Stromal cell of bone marrow (primary cell): Measurements from ENCODE around the gene SASH3.

Source experiments
- DNase-seq: peaks from one replicate; pipeline ENCODE4 v3.0.0-alpha.2; 2012; ENCODE audit warnings: low read depth

Gene SASH3

DNA sequence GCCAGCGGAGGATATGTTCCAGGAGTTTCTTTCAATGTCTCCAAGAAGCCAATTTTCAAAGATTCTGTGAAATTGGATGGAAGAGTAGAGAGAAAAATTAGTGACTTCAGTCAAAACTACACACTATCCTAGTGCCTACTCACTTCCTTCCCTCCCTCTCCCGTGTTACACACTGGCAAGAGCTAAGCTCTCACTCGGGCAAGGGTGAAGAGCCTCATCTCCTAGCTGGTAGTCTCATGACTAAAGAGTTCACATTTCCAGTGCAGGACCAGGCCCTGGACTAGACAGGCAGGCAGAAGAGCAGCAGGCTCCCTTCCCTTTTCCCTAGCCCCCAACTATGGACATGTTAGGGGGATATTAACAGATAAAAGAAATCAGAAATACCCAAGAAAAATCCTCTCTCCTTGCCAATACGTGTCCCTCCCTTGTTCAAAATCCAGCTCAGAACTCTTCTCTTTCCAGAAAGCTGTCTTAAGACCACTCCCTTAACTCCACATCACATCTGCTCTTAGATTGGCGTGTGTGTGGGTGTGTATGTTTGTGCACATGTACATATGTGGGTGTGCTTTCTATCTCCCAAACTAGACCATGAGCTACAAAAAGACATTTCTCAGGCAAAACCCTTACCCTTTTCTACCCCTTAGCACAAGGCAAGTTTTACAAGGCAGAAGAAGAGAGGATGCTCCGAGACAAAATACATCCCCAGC, 34.1 kb downstream of the SASH3 start:
- DNase-seq = no peak

DNA sequence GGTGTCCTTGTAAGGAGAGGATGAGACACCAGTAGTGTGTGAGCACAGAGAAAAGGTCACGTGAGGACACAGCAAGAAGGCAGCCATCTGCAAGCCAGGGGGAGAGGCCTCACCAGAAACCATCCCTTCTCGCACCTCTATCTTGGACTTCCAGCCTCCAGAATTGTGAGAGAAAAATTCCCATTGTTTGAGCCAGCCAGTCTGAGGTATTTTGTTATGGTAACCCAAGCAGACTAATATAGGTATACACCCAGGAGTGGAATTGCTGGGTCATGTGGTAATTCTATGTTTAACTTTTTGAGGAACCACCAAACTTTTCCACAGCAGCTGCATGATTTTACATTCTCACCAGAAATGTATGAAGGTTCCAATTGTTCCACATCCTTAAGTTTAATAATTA, 38.4 kb downstream of the SASH3 start:
- DNase-seq = no peak

GRCh38 chrX:129823115-129823514, 43.4 kb downstream of the SASH3 start:
- no peak for DNase-seq

GRCh38 chrX:129823522-129823921, 43.8 kb downstream of the SASH3 start:
- DNase-seq = no peak

- no peak for DNase-seq
These were observed 44.9 kb downstream of the SASH3 start for GRCh38 chrX:129824620-129825019.

GRCh38 chrX:129825746-129826505, 46.2 kb downstream of the SASH3 start:
- DNase-seq = no peak

- DNase-seq = no peak
These were observed 50.7 kb downstream of the SASH3 start for GRCh38 chrX:129830494-129830893.

GRCh38 chrX:129831091-129831885, 51.5 kb downstream of the SASH3 start:
- DNase-seq = no peak

DNA sequence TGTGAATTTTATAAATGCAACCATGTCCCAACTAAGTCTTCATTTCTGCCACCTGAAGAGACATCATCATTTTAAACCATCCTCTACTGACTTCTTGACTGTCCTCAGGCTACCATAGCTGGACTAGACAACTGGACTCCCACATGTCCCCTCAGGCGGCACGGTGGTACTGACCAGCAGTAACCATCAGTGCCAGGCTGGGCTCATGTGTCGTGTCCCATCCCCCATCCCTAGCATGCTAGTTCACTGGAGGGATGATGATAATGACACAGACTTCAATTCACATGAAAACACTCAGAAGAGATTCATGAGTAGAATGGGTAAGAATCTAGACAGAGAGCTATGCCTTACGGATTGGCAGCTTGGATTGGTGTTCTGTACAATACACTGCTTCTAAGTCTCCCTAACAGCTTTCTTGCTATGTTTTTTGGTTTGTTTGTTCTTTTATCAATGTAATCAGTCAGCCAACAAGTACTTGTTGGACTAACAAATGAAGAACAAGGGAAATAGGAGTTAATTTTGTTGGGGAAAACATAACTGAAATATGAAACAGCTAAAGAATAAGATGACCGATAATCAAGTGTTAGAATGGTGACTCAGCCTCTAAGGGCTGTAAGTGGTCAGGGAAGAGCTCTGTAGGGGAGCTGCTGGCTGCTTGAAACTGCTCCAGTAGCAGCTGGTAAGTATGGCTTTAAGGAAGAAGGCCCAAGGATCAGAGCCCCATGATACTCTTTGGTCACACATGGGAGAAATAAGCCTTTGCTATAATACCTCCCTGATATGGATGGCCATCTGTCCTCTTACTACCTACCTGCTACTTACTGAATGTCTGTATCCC, 53.6 kb downstream of the SASH3 start:
- peak; percentile 50 for DNase-seq

GRCh38 chrX:129836827-129837226, 57.1 kb downstream of the SASH3 start:
- DNase-seq = no peak

DNA sequence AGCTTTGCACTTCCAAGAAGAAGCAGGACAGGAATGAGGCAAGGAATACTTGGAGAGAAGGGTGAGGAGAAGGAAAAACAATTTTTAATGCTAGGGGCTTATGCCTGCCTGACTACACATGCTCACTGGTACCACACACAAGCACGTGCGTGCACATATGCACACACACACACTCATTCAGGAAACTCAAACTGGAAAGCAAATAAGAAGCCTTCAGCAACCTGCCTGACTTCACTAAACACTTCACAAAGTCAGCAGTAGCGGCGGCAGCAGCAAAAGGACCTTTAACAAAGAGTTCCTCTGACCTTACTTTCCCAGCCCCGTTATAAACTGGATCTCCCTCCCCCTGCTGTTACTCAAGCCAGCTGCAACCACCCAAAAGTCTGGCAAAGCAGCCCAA, 60.6 kb downstream of the SASH3 start:
- no peak for DNase-seq

GRCh38 chrX:129842510-129843208, 62.9 kb downstream of the SASH3 start:
- DNase-seq = no peak

GRCh38 chrX:129843209-129843458, 63.4 kb downstream of the SASH3 start:
- no peak for DNase-seq

DNA sequence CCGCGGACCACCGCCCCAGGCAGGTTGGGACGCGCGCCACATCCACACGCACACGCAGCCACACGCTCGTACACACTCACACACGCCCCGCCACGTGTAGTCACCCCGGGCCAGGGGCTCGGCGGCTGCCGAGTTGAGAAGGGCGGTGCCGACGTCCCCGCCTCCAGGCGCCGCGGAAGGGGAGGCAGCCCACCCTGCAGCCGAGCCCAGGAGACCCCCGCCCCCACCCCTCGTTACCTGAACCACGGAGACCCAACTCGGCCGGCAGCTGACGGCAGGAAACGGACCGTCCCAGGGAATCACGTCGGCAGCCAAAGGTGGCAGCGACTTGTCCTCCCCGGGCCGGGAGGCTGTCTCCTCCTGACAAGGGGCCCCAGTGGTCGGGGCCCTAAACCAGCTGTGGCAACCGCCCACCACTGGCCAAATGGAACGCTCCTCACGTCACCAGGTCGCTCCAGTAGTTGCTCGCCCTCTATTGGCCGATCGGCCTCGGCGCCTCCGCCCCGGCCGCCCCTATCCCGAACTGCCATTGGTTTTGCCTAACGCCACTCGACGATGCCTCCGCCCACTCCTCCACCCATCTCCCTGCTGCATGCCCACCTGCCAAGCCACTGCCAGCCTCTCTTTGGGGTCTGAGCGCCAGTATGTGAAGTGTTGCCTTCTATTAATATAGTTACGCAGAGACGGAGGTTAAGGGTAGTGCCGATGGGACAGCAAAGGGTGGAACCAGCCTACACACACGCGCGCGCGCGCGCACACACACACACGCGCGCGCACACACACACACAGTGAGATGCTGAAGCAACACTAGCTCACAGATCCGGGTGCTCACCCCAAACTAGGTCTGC, 63.9 kb downstream of the SASH3 start, which contains the start of gene ZDHHC9:
ZDHHC9 (minus strand) TSS at position 428 of the 848 bp plus-strand sequence. CDS start 1,941 bp downstream, outside the sequence.
- DNase-seq = peak; percentile 74
